ENCODE results near the gene DDB1. TPM values are rescaled to one million over a fixed set of nuclear protein-coding genes. Genes with fewer than 3 reads are reported as not detected.

The DDB1 gene
- total and polyA plus RNA-seq, 9 of the 15 experiments (the other 6 are each of a cell fraction or from before 2014, with no cell fraction given) = 172 to 361 (median 266) TPM

DNA sequence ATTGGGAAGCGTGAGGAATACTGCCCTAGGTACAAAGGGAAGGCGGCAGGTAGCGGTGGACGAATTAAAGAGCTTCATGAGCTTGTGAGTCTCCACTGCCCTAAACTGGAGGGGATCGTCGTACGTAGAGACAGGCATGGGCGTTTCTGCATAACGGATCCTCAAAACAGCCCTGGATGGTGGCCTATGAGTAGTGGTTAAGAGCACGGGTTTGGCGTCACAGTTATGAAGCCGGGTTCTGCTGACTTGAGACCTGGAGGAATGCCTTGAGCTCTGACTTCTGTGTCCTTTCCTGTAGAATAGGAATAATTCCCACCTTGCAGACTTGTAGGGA, 29.6 kb upstream of the DDB1 start:
- peak; percentile 41 to 55 (median 48) for DNase-seq (ENCODE audit: extremely low read depth in 1 of 4, low spot score in 3 of 4)
- peaks cover 65% of the 10 kb centered on the region for H3K79me2 ChIP-seq (ENCODE audit: control insufficient read depth, insufficient read depth, low read length)
- TF ChIP-seq CHAMP1 (IDR thresholded peaks at IDR 0.05) = no peak
- no peak for TF ChIP-seq NR1H2 (CRISPR knock-in tag; IDR thresholded peaks at IDR 0.05)
- TF ChIP-seq PREB (CRISPR knock-in tag; IDR thresholded peaks at IDR 0.05) = 0 out of 2 replicates have a peak, but pooled peaks have one; percentile 31
- TF ChIP-seq GABPB1 (CRISPR knock-in tag; IDR thresholded peaks at IDR 0.05) = no peak
- TF ChIP-seq, protein P1, sequence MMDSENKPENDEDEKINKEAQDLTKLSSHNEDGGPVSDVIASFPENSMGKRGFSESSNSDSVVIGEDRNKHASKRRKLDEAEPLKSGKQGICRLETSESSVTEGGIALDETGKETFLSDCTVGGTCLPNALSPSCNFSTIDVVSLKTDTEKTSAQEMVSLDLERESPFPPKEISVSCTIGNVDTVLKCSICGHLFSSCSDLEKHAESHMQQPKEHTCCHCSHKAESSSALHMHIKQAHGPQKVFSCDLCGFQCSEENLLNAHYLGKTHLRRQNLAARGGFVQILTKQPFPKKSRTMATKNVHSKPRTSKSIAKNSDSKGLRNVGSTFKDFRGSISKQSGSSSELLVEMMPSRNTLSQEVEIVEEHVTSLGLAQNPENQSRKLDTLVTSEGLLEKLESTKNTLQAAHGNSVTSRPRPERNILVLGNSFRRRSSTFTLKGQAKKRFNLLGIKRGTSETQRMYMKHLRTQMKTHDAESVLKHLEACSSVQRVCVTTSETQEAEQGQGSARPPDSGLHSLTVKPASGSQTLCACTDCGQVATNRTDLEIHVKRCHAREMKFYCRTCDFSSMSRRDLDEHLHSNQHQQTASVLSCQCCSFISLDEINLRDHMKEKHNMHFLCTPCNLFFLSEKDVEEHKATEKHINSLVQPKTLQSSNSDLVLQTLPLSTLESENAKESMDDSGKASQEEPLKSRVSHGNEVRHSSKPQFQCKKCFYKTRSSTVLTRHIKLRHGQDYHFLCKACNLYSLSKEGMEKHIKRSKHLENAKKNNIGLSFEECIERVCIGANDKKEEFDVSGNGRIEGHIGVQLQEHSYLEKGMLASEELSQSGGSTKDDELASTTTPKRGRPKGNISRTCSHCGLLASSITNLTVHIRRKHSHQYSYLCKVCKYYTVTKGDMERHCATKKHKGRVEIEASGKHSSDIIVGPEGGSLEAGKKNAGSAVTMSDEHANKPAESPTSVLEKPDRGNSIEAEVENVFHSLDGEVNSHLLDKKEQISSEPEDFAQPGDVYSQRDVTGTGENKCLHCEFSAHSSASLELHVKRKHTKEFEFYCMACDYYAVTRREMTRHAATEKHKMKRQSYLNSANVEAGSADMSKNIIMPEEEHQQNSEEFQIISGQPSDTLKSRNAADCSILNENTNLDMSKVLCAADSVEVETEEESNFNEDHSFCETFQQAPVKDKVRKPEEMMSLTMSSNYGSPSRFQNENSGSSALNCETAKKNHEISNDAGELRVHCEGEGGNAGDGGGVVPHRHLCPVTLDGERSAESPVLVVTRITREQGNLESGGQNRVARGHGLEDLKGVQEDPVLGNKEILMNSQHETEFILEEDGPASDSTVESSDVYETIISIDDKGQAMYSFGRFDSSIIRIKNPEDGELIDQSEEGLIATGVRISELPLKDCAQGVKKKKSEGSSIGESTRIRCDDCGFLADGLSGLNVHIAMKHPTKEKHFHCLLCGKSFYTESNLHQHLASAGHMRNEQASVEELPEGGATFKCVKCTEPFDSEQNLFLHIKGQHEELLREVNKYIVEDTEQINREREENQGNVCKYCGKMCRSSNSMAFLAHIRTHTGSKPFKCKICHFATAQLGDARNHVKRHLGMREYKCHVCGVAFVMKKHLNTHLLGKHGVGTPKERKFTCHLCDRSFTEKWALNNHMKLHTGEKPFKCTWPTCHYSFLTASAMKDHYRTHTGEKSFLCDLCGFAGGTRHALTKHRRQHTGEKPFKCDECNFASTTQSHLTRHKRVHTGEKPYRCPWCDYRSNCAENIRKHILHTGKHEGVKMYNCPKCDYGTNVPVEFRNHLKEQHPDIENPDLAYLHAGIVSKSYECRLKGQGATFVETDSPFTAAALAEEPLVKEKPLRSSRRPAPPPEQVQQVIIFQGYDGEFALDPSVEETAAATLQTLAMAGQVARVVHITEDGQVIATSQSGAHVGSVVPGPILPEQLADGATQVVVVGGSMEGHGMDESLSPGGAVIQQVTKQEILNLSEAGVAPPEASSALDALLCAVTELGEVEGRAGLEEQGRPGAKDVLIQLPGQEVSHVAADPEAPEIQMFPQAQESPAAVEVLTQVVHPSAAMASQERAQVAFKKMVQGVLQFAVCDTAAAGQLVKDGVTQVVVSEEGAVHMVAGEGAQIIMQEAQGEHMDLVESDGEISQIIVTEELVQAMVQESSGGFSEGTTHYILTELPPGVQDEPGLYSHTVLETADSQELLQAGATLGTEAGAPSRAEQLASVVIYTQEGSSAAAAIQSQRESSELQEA (IDR thresholded peaks at IDR 0.05; ENCODE audit: low read depth) = peak; percentile 59; the same call in 1 of the 2 replicates
- no peak for TF ChIP-seq TEAD1 (CRISPR knock-in tag; IDR thresholded peaks at IDR 0.05)
- TF ChIP-seq KAT7 (CRISPR knock-in tag; IDR thresholded peaks at IDR 0.05; ENCODE audit: borderline replicate concordance) = no peak
- TF ChIP-seq EP400 (IDR thresholded peaks at IDR 0.05) = no peak
- 0 out of 2 replicates have a peak, but pooled peaks have one; percentile 8 for TF ChIP-seq ZNF766 (CRISPR knock-in tag; conservative IDR thresholded peaks at IDR 0.05)
- no peak; the same call in 1 of the 2 replicates for TF ChIP-seq OTX1 (CRISPR knock-in tag; IDR thresholded peaks at IDR 0.05)
- TF ChIP-seq PRMT5 (CRISPR knock-in tag; IDR thresholded peaks at IDR 0.05) = no peak

More for the DNA sequence above, 29.6 kb upstream of the DDB1 start:
- Histone ChIP-seq H2AFZ (ENCODE audit: low read depth, low read length) (peak overlapping the region; percentile 98), H3K4me3 (peak overlapping the region; percentile 67), H3K36me3 (ENCODE audit: control insufficient read depth, insufficient read depth, low read length) (peaks cover 42% of the 10 kb centered on the region), H3K9ac (ENCODE audit: insufficient read depth in 1 of 2, low read depth in 2 of 2, low read length in 2 of 2) (peak overlapping the region; percentile 97 to 99), H3K9me1 (ENCODE audit: control insufficient read depth, insufficient read depth, low read length) (no peaks in the 10 kb centered on the region), H4K20me1 (replicated peaks; ENCODE audit: control insufficient read depth, insufficient read depth, low read length) (no peaks in the 10 kb centered on the region), H3K9me3 (replicated peaks; ENCODE audit: control insufficient read depth, insufficient read depth, low read depth, low read length) (no peaks in the 10 kb centered on the region), H3K27me3 (ENCODE audit: control insufficient read depth in 2 of 2, insufficient read depth in 2 of 2, low read length in 2 of 2) (no peaks in the 10 kb centered on the region), H3K4me1 (replicated peaks in 1 of 2; ENCODE audit: control insufficient read depth in 2 of 2, insufficient read depth in 2 of 2, low read length in 2 of 2) (peaks cover 28 to 38% of the 10 kb centered on the region in 2 experiments; a peak in 4 of 5 replicates), H3K4me2 (ENCODE audit: insufficient read depth, low read length) (peak overlapping the region; percentile 100), H3K27ac (ENCODE audit: extremely low read depth, low read depth, low read length) (peak overlapping the region; percentile 96)
- ChIA-PET POLR2A (interaction anchor here (0.6 to 4.6 kb wide), 20 partner anchors 8 to 1229 kb away, joined by 3 to 37 read pairs (median 4); partner anchors contain the start of genes CPSF7, DDB1, SDHAF2 and TKFC), CTCF (ENCODE audit: low intra/inter-chr PET ratio) (no interaction called here)
- BruUV-seq (replicated peaks) = TSS peak; percentile 82
- intact Hi-C loops (cut with micrococcal nuclease) (loop anchor here (2.0 kb wide), 1 partner anchor 30 kb away; the partner anchor contains the start of genes DDB1 and TKFC), in situ Hi-C loops (cut with MboI) (no loop called here)
- 0% methylated on average over 12 of the region's 12 CpGs for WGBS (ENCODE audit: insufficient coverage, low coverage, missing lambda C conversion rate)
- ATAC-seq (peak; percentile 5), FAIRE-seq (no peak)
